ENCODE data around the gene LUC7L2. TPM values are rescaled to one million over a fixed set of nuclear protein-coding genes. Genes with fewer than 3 reads are reported as not detected.
"Not testable (repeated sequence)": the region's sequence is repeated elsewhere in the genome, so short reads cannot be mapped to it uniquely, and the experiment has no call there.

Gene LUC7L2
- polyA plus RNA-seq, 3 donors from 2014 or later, result 44.4 to 74.2 (median 46.3) TPM

- not testable (repeated sequence) for DNase-seq; H3K27me3 Mint-ChIP-seq (ENCODE audit: low read depth in 3 of 3); H3K9me3 Mint-ChIP-seq; H3K27ac Mint-ChIP-seq; H3K4me3 Mint-ChIP-seq
- peaks cover 7 to 13% of the 10 kb centered on the region in 2 donors for H3K4me1 Mint-ChIP-seq
- H3K36me3 Mint-ChIP-seq, result peaks cover 0 to 18% (median 11%) of the 10 kb centered on the region in 3 donors
Observed at GRCh38 chr7:139425701-139426100, 66.0 kb downstream of the LUC7L2 start.

GRCh38 chr7:139426258-139427028 is 66.7 kb downstream of the LUC7L2 start:
- peaks cover 0 to 18% (median 11%) of the 10 kb centered on the region in 3 donors for H3K36me3 Mint-ChIP-seq
- no peaks in the 10 kb centered on the region for H3K9me3 Mint-ChIP-seq
- no peak overlapping the region for H3K4me3 Mint-ChIP-seq
- H3K27ac Mint-ChIP-seq, result peak overlapping the region in 1 of 6 donors; percentile 40
- H3K27me3 Mint-ChIP-seq (ENCODE audit: low read depth in 3 of 3), result peaks cover 0 to 2% (median 2%) of the 10 kb centered on the region in 3 donors
- H3K4me1 Mint-ChIP-seq, result peaks cover 7 to 13% of the 10 kb centered on the region in 2 donors
- peak in 1 of 3 donors; percentile 3 for DNase-seq

DNA sequence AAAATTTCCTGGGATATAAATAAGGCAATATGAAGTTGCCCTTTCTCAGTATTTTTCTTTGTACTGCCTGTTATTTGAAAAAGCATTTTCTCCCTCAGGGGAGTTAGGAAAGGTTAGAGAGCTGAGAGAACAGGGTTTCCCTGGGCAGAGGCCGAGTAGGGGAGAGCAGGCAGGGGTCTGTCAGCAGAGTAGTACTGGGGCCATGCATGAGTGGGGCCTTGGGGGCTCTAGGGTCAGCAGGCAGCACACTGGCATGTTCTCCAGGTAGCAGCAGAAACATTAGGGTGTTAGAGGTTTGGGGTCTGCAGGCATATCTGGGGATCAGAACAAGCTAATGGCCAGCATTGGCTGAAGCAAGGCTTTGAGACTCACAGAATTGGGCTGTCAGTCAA is 67.3 kb downstream of the LUC7L2 start:
- H3K36me3 Mint-ChIP-seq, result peaks cover 0 to 15% (median 9%) of the 10 kb centered on the region in 3 donors
- H3K27ac Mint-ChIP-seq, result peak overlapping the region in 1 of 6 donors; percentile 40

DNA sequence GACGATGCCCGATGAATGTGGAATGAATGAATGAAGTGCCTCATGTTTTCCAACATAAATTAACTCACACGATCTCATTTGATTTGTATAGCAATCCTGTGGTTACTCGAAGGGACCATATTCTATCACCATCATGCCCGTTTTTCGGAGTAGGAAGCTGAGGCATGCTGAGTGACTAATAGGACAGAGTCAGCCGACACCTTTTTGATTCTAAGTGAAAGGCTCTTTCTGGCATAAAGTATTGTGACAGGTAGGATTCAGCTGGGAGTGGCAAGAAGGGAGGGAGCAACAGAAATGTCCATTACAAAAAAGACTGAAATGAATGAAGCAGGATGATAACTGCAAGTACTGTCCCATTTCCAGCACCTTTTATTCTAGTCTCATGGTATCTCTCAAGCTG is 68.1 kb downstream of the LUC7L2 start:
- Mint-ChIP-seq H3K9me3 (no peaks in the 10 kb centered on the region), H3K27ac (no peak overlapping the region), H3K36me3 (peaks cover 0 to 13% (median 7%) of the 10 kb centered on the region in 3 donors), H3K4me3 (no peak overlapping the region), H3K4me1 (peaks cover 6 to 16% of the 10 kb centered on the region in 2 donors), H3K27me3 (ENCODE audit: low read depth in 3 of 3) (peaks cover 0 to 2% (median 2%) of the 10 kb centered on the region in 3 donors)
- DNase-seq, result no peak

More for the DNA sequence above, 67.3 kb downstream of the LUC7L2 start:
- Mint-ChIP-seq H3K27me3 (ENCODE audit: low read depth in 3 of 3) (peaks cover 0 to 2% (median 2%) of the 10 kb centered on the region in 3 donors), H3K4me1 (peaks cover 6 to 13% of the 10 kb centered on the region in 2 donors), H3K4me3 (no peak overlapping the region), H3K9me3 (no peaks in the 10 kb centered on the region)
- no peak for DNase-seq

DNA sequence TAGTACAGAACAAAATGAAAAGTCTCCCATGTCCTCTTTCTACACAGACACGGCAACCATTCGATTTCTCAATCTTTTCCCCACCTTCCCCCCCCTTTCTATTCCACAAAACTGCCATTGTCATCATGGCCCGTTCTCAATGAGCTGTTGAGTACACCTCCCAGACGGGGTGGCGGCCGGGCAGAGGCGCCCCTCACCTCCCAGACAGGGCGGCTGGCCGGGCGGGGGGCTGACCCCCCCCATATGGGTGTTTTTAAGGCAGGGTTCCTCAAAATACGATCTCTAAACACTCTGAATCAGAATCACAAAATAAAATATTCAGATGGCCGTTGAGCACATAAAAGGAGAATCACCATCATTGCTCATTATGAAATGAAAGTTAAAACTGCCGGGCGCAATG is 70.0 kb downstream of the LUC7L2 start:
- H3K27ac Mint-ChIP-seq; DNase-seq; H3K4me3 Mint-ChIP-seq; H3K9me3 Mint-ChIP-seq; H3K27me3 Mint-ChIP-seq (ENCODE audit: low read depth in 3 of 3): not testable (repeated sequence)
- Mint-ChIP-seq H3K36me3 (peaks cover 0 to 16% (median 3%) of the 10 kb centered on the region in 3 donors), H3K4me1 (peaks cover 12 to 25% of the 10 kb centered on the region in 2 donors)

DNA sequence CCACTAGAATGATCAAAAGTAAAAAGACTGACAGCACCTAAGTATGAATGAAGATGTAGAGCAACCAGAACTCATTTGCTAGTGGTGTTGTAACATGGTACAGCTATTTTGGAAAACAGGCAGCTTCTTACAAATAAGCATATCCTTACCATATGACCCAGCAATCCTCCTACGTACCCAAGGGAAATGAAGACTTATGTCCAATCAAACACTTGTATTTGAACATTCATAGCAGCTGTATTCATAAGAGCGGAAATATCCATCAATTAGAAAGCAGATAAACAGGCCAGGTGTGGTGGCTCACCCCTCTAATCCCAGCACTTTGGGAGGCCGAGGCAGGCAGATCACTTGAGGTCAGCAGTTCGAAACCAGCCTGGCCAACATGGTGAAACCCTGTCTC is 70.7 kb downstream of the LUC7L2 start:
- Mint-ChIP-seq H3K9me3 (no peaks in the 10 kb centered on the region), H3K27me3 (ENCODE audit: low read depth in 3 of 3) (peaks cover 0 to 4% (median 2%) of the 10 kb centered on the region in 3 donors), H3K36me3 (peaks cover 0 to 12% (median 0%) of the 10 kb centered on the region in 3 donors), H3K4me3 (no peak overlapping the region), H3K27ac (no peak overlapping the region), H3K4me1 (peaks cover 11 to 28% of the 10 kb centered on the region in 2 donors)
- no peak for DNase-seq

DNA sequence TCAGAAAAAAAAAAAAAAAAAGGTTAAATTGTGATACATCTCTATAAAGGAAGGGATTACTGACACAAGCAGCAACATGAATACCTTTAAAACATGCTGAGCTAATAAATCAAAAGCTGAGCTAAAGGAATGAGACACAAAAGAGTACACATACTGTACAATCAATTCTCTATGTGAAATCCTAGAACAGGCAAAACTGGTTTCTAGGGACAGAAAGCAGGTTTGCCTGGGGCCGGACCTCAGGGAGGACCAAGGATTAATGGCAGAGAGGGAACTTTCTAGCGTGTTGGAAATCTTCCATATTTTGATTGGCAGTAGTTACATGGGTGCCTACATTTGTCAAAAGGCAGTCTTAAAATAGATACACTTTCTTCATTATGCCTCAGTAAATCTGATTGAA is 71.3 kb downstream of the LUC7L2 start:
- Mint-ChIP-seq H3K9me3 (no peaks in the 10 kb centered on the region), H3K36me3 (peaks cover 0 to 15% (median 0%) of the 10 kb centered on the region in 3 donors), H3K4me3 (no peak overlapping the region), H3K27ac (no peak overlapping the region), H3K4me1 (peaks cover 11 to 31% of the 10 kb centered on the region in 2 donors), H3K27me3 (ENCODE audit: low read depth in 3 of 3) (peaks cover 0 to 4% (median 3%) of the 10 kb centered on the region in 3 donors)
- DNase-seq, result no peak

GRCh38 chr7:139431459-139431858 is 71.8 kb downstream of the LUC7L2 start:
- H3K9me3 Mint-ChIP-seq, result no peaks in the 10 kb centered on the region
- no peak for DNase-seq
- peaks cover 0 to 15% (median 0%) of the 10 kb centered on the region in 3 donors for H3K36me3 Mint-ChIP-seq
- peaks cover 11 to 31% of the 10 kb centered on the region in 2 donors for H3K4me1 Mint-ChIP-seq
- peaks cover 0 to 4% (median 3%) of the 10 kb centered on the region in 3 donors for H3K27me3 Mint-ChIP-seq (ENCODE audit: low read depth in 3 of 3)
- H3K27ac Mint-ChIP-seq, result no peak overlapping the region
- no peak overlapping the region for H3K4me3 Mint-ChIP-seq

- DNase-seq, result no peak
- no peak overlapping the region for H3K4me3 Mint-ChIP-seq
- peaks cover 0 to 8% (median 0%) of the 10 kb centered on the region in 3 donors for H3K36me3 Mint-ChIP-seq
- no peaks in the 10 kb centered on the region for H3K9me3 Mint-ChIP-seq
- H3K27ac Mint-ChIP-seq, result no peak overlapping the region
- H3K4me1 Mint-ChIP-seq, result peaks cover 7 to 18% of the 10 kb centered on the region in 2 donors
- peaks cover 1 to 2% (median 2%) of the 10 kb centered on the region in 3 donors for H3K27me3 Mint-ChIP-seq (ENCODE audit: low read depth in 3 of 3)
Observed at GRCh38 chr7:139436806-139437205, 77.1 kb downstream of the LUC7L2 start.

DNA sequence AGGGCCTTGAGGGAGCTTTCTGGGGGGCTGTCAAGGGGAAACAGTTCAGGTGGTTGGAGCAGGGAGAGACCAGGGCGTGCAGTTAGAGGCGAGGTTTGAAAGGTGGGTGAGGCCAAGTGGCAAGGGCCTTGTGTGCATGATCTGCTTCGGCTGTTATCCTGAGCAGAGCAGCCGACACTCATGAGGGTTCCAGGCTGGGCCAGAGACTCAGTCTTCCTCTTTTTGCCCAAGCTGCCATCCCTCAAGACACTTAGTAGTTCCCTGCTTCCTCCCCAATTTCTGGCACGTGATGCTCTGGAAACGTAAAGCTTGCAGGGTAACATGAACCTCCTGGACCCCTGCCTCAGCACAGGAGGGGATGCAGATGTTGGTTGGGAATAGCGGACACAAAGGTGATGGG is 79.7 kb downstream of the LUC7L2 start:
- Mint-ChIP-seq H3K4me1 (peaks cover 4 to 10% of the 10 kb centered on the region in 2 donors), H3K27ac (peak overlapping the region in 1 of 6 donors; percentile 31), H3K27me3 (ENCODE audit: low read depth in 3 of 3) (peaks cover 0 to 4% (median 2%) of the 10 kb centered on the region in 3 donors), H3K4me3 (no peak overlapping the region), H3K36me3 (peaks cover 0 to 3% (median 0%) of the 10 kb centered on the region in 3 donors), H3K9me3 (no peaks in the 10 kb centered on the region)
- DNase-seq, result no peak

- Mint-ChIP-seq H3K4me1 (no peaks in the 10 kb centered on the region), H3K27ac (no peak overlapping the region), H3K4me3 (no peak overlapping the region), H3K27me3 (ENCODE audit: low read depth in 3 of 3) (peaks cover 0 to 4% (median 0%) of the 10 kb centered on the region in 3 donors), H3K9me3 (no peaks in the 10 kb centered on the region), H3K36me3 (no peaks in the 10 kb centered on the region)
- DNase-seq, result no peak
Observed at GRCh38 chr7:139441961-139442360, 82.3 kb downstream of the LUC7L2 start.

DNA sequence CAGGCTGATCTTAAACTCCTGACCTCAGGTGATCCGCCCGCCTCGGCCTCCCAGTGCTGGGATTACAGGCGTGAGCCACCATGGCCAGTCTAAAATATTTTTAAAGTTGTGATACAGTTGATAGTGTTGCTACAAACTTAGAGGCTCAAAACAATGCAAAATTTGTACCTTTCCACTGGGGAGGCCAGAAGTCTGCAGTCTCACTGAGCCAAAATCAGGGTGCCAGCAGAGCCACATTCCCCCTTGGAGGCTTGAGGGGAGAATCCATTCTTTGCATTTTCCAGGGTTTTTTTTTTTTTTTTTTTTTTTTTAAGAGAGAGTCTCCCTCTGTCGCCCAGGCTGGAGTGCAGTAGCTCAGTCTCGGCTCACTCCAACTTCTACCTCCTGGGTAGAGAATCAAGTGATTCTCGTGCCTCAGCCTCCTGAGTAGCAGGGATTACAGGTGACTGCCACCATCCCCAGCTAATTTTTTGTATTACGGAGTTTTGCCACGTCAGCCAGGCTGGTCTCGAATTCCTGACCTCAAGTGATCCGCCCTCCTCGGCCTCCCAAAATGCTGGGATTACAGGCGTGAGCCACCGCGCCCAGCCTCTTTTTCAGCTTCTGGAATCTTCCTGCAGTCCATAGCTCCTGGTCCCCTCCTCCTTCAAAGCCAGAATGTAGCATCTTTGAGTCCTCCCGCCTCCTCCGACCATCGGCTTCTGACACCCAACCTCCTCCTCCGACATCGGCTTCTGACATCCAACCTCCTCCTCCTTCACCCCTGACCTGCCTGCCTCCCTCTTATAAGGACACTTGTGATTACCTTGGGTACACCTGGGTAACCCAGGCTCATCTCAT is 86.6 kb downstream of the LUC7L2 start:
- no peaks in the 10 kb centered on the region for H3K4me1 Mint-ChIP-seq
- no peak overlapping the region for H3K4me3 Mint-ChIP-seq
- no peak for DNase-seq
- no peaks in the 10 kb centered on the region for H3K36me3 Mint-ChIP-seq
- H3K27ac Mint-ChIP-seq, result no peak overlapping the region
- peaks cover 0 to 4% (median 0%) of the 10 kb centered on the region in 3 donors for H3K27me3 Mint-ChIP-seq (ENCODE audit: low read depth in 3 of 3)
- H3K9me3 Mint-ChIP-seq, result no peaks in the 10 kb centered on the region

DNA sequence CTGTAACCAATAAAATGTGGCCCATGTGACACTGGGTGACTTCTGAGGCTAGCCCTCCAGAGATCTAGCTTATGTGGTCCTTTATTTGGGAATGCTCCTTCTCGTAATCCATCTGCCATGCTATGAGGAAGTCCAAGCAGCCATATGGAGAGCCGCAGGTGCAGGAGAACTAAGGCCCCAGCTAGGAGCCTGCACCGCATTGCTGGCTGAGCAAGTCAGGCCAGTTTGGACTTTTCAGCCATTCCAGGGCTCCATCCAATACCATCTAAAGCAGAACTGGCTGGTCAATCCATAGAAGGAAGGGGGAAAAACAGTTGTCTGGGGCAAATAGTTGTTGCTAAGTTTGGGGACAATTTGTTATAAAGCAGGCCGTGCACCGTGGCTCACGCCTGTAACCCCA is 91.2 kb downstream of the LUC7L2 start:
- H3K27me3 Mint-ChIP-seq (ENCODE audit: low read depth in 3 of 3), result no peaks in the 10 kb centered on the region
- DNase-seq, result no peak
- no peak overlapping the region for H3K4me3 Mint-ChIP-seq
- no peaks in the 10 kb centered on the region for H3K4me1 Mint-ChIP-seq
- no peaks in the 10 kb centered on the region for H3K36me3 Mint-ChIP-seq
- no peaks in the 10 kb centered on the region for H3K9me3 Mint-ChIP-seq
- H3K27ac Mint-ChIP-seq, result no peak overlapping the region

- Mint-ChIP-seq H3K9me3 (no peaks in the 10 kb centered on the region), H3K36me3 (no peaks in the 10 kb centered on the region), H3K4me1 (no peaks in the 10 kb centered on the region), H3K27me3 (ENCODE audit: low read depth in 3 of 3) (no peaks in the 10 kb centered on the region), H3K4me3 (no peak overlapping the region), H3K27ac (no peak overlapping the region)
- DNase-seq, result no peak
Observed at GRCh38 chr7:139451638-139452037, 91.9 kb downstream of the LUC7L2 start.

Data from immature natural killer cell (primary cell).